ENCODE measurements around the gene MAPK13. TPM values are rescaled to one million over a fixed set of nuclear protein-coding genes. Genes with fewer than 3 reads are reported as not detected.

Gene MAPK13
- total and polyA plus RNA-seq, 3 donors from 2014 or later, result 57.5 to 109 (median 61.7) TPM

GRCh38 chr6:36132246-36132895 lies 2.1 kb downstream of the MAPK13 start:
- Histone ChIP-seq H3K4me1 (peaks cover 37% of the 10 kb centered on the region), H3K36me3 (ENCODE audit: low read depth, missing control alignments) (no peaks in the 10 kb centered on the region), H3K4me3 (no peak overlapping the region), H3K27ac (peak overlapping the region in 1 of 2 donors; percentile 83), H3K9me3 (no peaks in the 10 kb centered on the region), H3K27me3 (no peaks in the 10 kb centered on the region)
- no peak for TF ChIP-seq POLR2A (IDR thresholded peaks at IDR 0.05)
- TF ChIP-seq CTCF (IDR thresholded peaks at IDR 0.05), result no peak
- DNase-seq, result no peak
- WGBS, 2 donors, result 69 to 86% methylated on average over 5 of the region's 5 CpGs
- intact Hi-C loops (cut with DNase I; ENCODE audit: low total_unique reads), result no loop called here

GRCh38 chr6:36133148-36133547 lies 2.8 kb downstream of the MAPK13 start:
- H3K4me3 ChIP-seq, result no peak overlapping the region
- WGBS, 2 donors, result 79 to 93% methylated on average over 4 of the region's 4 CpGs
- intact Hi-C loops (cut with DNase I; ENCODE audit: low total_unique reads), result no loop called here
- no peaks in the 10 kb centered on the region for H3K27me3 ChIP-seq
- no peak for DNase-seq
- H3K4me1 ChIP-seq, result peaks cover 37% of the 10 kb centered on the region
- H3K9me3 ChIP-seq, result no peaks in the 10 kb centered on the region
- peak overlapping the region; percentile 8 to 24 for H3K27ac ChIP-seq
- no peaks in the 10 kb centered on the region for H3K36me3 ChIP-seq (ENCODE audit: low read depth, missing control alignments)
- no peak for TF ChIP-seq CTCF (IDR thresholded peaks at IDR 0.05)
- TF ChIP-seq POLR2A (IDR thresholded peaks at IDR 0.05), result no peak

DNA sequence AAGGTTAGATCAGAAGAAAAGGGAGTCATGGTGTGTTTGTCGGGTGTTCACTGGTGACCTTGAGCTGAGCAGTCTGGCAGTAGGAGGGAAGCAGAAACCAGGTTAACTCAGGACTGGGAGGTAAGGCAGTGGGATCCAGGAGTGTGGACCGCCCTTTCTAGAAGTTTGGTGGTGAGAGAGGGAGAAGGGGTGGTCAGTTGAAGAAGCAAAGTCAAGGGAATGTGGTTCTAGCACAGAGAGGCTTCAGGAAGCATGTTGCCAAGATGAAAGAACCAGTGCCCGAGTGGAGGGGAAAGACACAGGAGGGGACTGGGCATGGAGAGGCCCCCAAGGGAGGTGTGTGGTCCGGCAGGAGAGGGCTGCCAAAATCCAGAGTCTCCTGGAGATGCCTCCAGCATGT lies 3.6 kb downstream of the MAPK13 start:
- Histone ChIP-seq H3K4me3 (no peak overlapping the region), H3K36me3 (ENCODE audit: low read depth, missing control alignments) (no peaks in the 10 kb centered on the region), H3K27ac (peak overlapping the region in 1 of 2 donors; percentile 8), H3K27me3 (no peaks in the 10 kb centered on the region), H3K9me3 (no peaks in the 10 kb centered on the region), H3K4me1 (peaks cover 37% of the 10 kb centered on the region)
- no peak for TF ChIP-seq CTCF (IDR thresholded peaks at IDR 0.05)
- TF ChIP-seq POLR2A (IDR thresholded peaks at IDR 0.05), result no peak
- 51 to 68% methylated on average over 4 of the region's 4 CpGs for WGBS, 2 donors
- DNase-seq, result no peak
- intact Hi-C loops (cut with DNase I; ENCODE audit: low total_unique reads), result no loop called here

GRCh38 chr6:36135053-36135731 lies 4.9 kb downstream of the MAPK13 start:
- Histone ChIP-seq H3K4me3 (no peak overlapping the region), H3K4me1 (peaks cover 45% of the 10 kb centered on the region), H3K9me3 (no peaks in the 10 kb centered on the region), H3K27ac (no peak overlapping the region), H3K27me3 (no peaks in the 10 kb centered on the region), H3K36me3 (ENCODE audit: low read depth, missing control alignments) (no peaks in the 10 kb centered on the region)
- DNase-seq, result no peak
- intact Hi-C loops (cut with DNase I; ENCODE audit: low total_unique reads), result no loop called here
- 74 to 85% methylated on average over 10 to 13 of the region's 13 CpGs for WGBS, 2 donors
- no peak for TF ChIP-seq POLR2A (IDR thresholded peaks at IDR 0.05)
- TF ChIP-seq CTCF (IDR thresholded peaks at IDR 0.05), result no peak

All from testis (tissue), 3 donors.